Middle frontal gyrus (tissue), 1 donor: ENCODE results near the gene SESN1.

ENCODE experiments used
- DNase-seq: peaks from one replicate; pipeline ENCODE4 v3.0.0-alpha.2; 2015; ENCODE audit warnings: low spot score; ENCODE audit errors: extremely low spot score

Gene SESN1

DNA sequence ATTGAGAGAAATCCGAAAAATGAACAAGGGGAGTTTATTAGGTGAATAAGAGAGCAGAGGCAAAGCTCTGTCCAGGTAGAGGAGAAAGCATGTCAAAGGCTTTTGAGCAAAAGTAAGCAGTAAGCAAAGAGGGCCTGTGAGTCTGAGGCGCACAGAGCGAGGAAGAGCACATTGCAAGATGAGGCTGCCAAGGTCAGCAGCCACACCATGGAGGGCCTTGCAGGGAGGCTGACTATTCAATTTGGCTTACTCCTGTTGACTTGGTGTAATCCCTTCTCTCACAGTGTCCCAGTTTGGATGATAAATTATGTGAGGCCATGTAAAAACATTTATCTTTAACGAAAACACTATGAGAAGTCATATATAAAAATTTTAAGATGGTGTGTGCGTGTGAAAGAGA lies 32.4 kb downstream of the SESN1 start:
- DNase-seq: no peak

- no peak for DNase-seq
Observed at GRCh38 chr6:109060571-109060970, 34.1 kb downstream of the SESN1 start.

- DNase-seq: no peak
Observed at GRCh38 chr6:109059571-109060021, 35.0 kb downstream of the SESN1 start.

DNA sequence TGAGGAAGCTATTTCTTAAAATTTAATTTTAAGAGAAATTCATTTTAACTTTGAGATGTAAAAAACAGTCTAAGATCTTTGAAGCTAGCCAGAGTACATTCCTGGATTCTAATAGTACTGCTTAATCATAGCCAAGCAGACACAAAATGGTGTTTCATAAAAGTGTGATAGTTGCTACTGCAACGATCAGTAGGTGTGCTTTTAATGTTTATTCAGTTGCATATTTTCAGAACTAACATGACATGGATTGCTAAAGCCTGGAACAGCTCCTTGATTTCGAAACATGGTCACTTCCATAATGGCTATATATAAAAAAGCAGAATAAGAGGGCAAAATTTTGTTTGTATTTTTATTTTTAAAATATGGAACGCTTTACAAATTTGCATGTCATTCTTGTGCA lies 35.5 kb downstream of the SESN1 start:
- no peak for DNase-seq

- no peak for DNase-seq
Observed at GRCh38 chr6:109058620-109059019, 36.0 kb downstream of the SESN1 start.

GRCh38 chr6:109056661-109057060 lies 38.0 kb downstream of the SESN1 start:
- DNase-seq: no peak

DNA sequence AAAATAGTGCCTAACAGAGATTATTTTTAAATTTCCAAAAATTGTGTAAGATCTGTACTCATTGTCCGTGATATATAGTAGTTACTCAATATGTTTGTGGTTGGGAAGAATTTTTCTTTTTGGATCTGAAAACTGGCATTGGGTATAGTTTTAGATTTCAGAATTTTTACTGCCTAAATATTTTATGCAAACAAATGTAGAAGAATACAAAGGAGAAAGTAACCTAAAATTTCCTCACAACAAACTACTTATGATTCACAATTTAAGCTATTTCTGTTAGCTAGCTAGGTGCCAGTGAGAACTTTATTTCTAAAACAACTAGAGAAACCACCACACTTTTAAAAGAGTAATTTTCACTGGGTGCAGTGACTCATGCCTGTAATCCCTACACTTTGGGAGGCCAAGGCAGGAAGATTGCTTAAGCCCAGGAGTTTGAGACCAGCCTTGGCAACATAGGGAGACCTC lies 38.8 kb downstream of the SESN1 start:
- no peak for DNase-seq

DNA sequence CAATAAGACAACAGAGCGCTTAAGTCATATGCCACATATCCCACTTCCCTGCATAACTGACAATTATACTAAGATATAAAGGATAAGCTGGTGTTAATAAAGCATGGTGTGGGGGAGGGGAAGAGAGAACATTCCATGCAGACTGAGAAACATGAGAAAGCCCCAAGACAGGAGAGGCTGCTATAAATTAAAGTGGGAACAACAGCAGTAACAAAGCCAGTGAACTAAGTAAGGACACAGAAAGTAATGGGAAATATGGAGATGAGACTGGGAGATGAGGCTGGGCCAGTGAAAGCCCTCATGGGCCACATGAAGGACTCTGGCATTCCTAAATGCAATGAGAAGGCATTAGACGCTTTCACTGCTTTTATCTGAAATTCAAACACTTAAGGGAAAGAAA lies 41.3 kb downstream of the SESN1 start:
- no peak for DNase-seq

- DNase-seq: no peak
Observed at GRCh38 chr6:109052852-109053251, 41.8 kb downstream of the SESN1 start.

DNA sequence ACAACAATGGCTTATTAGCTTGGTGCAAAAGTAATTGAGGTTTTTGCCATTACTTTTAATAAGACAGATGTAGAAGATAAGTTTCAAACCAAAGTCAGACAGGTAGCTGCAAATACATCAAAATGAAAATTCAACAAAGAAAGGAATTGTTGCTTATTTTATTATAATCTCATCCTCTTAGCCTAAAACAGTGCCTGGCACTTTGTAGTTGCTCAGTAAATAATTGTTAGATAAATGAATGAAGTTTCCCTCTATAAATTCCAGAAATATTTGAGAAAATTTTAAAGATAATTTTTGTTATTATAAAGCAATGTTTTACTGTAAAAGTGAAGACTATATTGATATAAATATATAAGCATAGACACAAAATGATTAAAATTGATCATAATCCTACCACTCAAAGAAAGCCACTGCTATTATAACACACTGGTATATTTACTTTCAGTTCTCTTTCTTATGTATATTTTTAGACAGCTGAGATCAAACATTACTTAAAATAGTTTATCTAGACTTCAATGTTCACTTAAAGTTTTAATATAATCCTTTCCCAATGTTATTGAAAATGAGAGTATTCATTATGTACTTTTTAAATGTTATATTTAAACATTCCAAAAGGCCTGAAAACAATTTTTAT lies 42.5 kb downstream of the SESN1 start:
- no peak for DNase-seq

DNA sequence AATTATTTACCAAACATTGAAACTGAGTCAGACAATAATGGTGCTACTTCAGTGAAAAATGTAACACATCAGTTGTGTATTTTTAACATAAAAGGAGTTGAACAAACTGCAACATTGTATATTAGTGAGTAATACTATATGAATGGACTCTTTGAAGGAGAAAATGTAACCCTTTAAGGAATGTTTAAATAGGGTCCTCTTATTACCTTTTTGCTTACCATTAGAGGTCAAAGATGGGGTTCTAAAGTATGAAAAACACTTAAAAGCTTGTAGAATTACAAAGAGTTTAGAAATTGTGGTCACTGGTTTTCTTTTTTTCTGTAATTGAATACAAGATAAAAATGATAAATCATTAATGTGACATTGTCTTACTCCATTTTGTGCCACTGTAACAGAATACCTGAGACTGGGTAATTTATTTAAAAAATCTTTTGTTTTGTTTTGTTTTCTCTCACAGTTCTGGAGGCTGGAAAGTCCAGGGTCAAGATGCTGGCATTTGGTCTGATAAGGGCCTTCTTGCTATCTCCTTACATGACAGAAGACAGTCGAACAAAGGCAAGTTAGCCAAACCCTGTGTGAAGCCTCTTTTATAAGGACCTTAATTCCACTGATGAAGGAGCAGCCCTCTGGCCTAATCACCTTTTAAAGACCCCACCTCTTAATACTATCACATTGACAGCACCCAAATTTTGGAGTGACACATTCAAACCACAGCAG lies 43.2 kb downstream of the SESN1 start:
- no peak for DNase-seq

GRCh38 chr6:109050447-109051102 lies 44.1 kb downstream of the SESN1 start:
- DNase-seq: no peak

GRCh38 chr6:109050012-109050411 lies 44.6 kb downstream of the SESN1 start:
- no peak for DNase-seq

DNA sequence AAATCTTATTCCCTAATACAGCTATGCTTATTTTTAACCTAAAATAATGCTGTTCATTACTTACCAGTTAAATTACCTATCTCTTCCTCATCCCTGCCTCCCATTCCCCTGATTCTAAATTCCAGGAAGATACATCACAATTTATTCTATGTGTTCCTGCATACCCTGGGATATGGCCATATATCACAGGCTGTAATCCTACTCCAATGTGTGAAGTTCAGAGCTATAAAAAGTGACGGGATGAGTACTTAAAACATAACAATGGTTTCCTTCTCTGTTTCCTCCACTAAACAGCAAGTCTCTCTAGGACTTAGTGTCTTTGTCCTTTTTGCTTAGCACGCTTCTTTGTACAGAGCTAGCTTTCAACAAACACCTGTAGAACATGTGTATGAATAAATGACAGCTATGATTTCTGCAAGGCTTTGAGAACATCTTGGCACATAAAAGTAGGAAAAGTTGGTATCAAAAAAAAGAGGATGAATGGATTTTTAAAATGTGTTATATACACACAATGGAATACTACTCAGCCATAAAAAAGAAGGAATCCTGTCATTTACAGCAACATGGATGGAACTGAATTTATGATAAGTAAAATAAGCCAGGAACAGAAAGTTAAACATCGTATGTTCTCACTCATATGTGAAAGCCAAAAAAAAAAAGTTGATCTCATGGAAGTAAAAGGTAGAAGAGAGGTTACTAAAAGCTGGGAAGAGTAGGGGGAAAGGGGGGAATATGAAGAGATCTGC lies 45.8 kb downstream of the SESN1 start:
- no peak for DNase-seq

DNA sequence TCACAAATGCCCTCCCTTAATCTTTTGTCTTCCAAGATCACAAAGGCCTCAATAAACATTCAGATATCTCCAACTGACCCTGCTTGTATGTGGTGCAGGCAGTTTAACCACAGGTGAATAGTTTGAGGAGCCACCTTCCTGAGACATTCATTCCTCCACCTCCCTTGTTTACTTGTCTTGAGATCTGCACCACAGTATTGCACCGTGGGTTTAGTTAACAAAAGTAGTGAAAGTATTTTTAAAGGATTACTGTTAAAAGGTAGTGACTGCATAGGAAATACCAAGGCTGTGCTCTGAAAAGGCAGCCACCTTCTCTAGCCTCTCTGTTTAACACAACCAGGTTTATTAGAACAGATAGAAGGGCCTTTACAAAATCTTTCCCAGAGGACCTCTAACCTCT lies 46.5 kb downstream of the SESN1 start:
- DNase-seq: no peak

DNA sequence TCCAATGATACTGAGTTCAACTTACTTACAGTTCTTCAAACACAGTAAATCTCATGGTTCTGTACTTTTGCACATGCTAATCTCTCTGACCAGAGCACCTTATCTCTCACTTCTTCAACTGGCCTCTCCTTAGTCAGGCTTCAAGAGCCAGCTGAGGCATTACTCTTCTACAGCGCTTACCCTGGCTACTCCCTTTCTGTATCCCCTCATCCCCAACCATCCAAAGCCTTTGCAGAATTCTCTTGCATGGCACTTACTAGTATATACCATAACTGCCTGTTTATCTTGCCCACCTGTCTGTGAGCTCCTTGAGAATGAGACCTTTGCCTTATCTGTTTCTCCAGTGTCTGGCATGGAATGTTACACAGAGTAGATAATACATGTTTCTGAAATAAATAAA lies 49.2 kb downstream of the SESN1 start:
- DNase-seq: no peak

DNA sequence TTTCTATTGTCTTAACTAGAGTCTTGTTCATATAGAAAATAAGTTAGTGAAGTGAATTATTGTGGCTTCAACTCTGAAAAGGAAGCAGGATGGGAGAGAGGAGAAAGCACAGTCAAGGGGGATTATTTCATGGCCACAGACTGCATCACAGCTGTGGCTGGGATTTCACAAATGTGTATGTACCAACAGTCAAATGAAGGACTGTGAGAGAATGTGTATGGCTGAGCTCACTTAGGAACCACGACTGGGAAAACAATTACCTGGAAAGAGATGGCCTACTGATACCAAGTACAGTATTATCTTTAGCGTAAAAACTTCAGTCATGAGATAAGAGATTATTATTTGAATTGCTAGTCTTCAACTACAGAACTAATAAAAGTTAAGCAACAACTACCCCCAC lies 54.9 kb downstream of the SESN1 start:
- DNase-seq: no peak

GRCh38 chr6:109038837-109039398 lies 55.7 kb downstream of the SESN1 start:
- no peak for DNase-seq

GRCh38 chr6:109036574-109037294 lies 57.9 kb downstream of the SESN1 start:
- no peak for DNase-seq

- DNase-seq: no peak
Observed at GRCh38 chr6:109034526-109034925, 60.1 kb downstream of the SESN1 start.

GRCh38 chr6:109033655-109034054 lies 61.0 kb downstream of the SESN1 start:
- no peak for DNase-seq
